ENCODE results near the gene UPF2. TPM values are rescaled to one million over a fixed set of nuclear protein-coding genes. Genes with fewer than 3 reads are reported as not detected.

Gene UPF2
- total and polyA plus RNA-seq, 2 donors from 2014 or later = 8.4 to 19.4 TPM

DNA sequence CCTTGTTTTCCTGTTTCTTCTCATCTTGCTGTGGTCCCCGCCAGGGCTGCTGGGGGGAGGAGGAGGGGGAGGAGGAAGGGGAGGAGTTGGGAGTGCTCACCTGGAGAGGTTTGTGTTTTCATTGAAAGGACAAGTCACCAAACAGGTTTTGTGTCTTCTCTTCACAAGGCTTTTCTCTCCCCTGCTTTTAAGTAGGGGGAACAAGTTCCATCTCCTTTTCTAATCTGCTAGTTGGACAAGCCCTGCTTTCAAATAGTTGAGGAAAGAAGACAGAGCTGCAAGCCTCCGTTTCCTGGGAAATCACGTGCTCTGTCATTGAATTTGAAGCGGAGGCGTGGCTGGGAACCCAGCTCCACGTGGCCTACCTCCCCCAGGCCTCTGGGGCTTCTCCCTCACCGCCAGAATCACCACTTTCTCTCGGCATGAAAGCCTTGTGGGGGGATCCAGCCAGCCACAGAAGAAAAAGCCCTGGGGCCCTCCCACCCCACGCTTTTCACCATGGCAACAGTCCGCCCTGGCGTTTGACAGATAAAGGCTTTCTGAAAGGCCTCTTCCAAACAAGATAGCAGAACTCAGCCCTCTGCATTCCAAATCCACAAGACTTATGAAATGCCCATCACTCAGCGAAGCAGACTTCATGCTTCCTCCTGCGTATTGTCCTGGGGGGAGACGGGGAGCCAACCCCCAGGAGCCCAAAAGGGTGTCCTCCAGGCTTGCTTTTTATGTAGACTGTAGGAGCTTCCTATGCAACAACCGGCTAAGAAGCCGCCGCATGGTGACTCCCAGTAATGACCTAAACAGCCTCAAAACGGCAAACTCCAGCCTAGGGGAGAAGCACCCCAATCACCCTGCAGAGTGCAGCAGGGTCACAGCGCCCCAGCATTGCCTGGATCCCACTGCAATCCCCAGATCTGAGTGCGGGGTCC, 167.8 kb downstream of the UPF2 start:
- Histone ChIP-seq H3K4me1 (ENCODE audit: control insufficient read depth in 2 of 3, insufficient read depth in 2 of 3, low read depth in 1 of 3, low read length in 3 of 3) (peaks cover 3 to 26% (median 24%) of the 10 kb centered on the region in 3 donors), H3K4me3 (ENCODE audit: low read length in 3 of 3) (no peak overlapping the region), H3K27ac (ENCODE audit: low read depth in 2 of 2, low read length in 2 of 2) (peak overlapping the region; percentile 77 to 90), H3K9me3 (ENCODE audit: control insufficient read depth in 2 of 3, insufficient read depth in 1 of 3, low read length in 3 of 3) (no peaks in the 10 kb centered on the region), H3K9ac (ENCODE audit: low read length in 3 of 3) (peak overlapping the region in 1 of 3 donors; percentile 56), H3K27me3 (ENCODE audit: control insufficient read depth, insufficient read depth, low read length) (no peaks in the 10 kb centered on the region), H3K36me3 (ENCODE audit: control insufficient read depth in 2 of 3, insufficient read depth in 3 of 3, low read length in 3 of 3) (no peaks in the 10 kb centered on the region)
- peak in 4 of 5 donors; percentile 87 to 92 (median 90) for DNase-seq
- FAIRE-seq = no peak
- intact Hi-C loops (cut with DNase I) = no loop called here
- TF ChIP-seq CTCF (IDR thresholded peaks at IDR 0.05; ENCODE audit: borderline replicate concordance, extremely low read depth, insufficient read depth) = no peak

- intact Hi-C loops (cut with DNase I) = no loop called here
- peak overlapping the region in 1 of 2 donors; percentile 18 for H3K27ac ChIP-seq (ENCODE audit: low read depth in 2 of 2, low read length in 2 of 2)
- H3K9ac ChIP-seq (ENCODE audit: low read length in 3 of 3) = no peak overlapping the region
- no peaks in the 10 kb centered on the region for H3K9me3 ChIP-seq (ENCODE audit: control insufficient read depth in 2 of 3, insufficient read depth in 1 of 3, low read length in 3 of 3)
- FAIRE-seq = no peak
- TF ChIP-seq CTCF (IDR thresholded peaks at IDR 0.05; ENCODE audit: borderline replicate concordance, extremely low read depth, insufficient read depth) = no peak
- peaks cover 3 to 21% (median 21%) of the 10 kb centered on the region in 3 donors for H3K4me1 ChIP-seq (ENCODE audit: control insufficient read depth in 2 of 3, insufficient read depth in 2 of 3, low read depth in 1 of 3, low read length in 3 of 3)
- peak in 1 of 5 donors; percentile 32 for DNase-seq
- H3K36me3 ChIP-seq (ENCODE audit: control insufficient read depth in 2 of 3, insufficient read depth in 3 of 3, low read length in 3 of 3) = no peaks in the 10 kb centered on the region
- H3K4me3 ChIP-seq (ENCODE audit: low read length in 3 of 3) = no peak overlapping the region
- peaks cover 3% of the 10 kb centered on the region for H3K27me3 ChIP-seq (ENCODE audit: control insufficient read depth, insufficient read depth, low read length)
Measured at GRCh38 chr10:11871466-11871865, 171.1 kb downstream of the UPF2 start.

GRCh38 chr10:11870900-11871400, 171.7 kb downstream of the UPF2 start:
- no peaks in the 10 kb centered on the region for H3K36me3 ChIP-seq (ENCODE audit: control insufficient read depth in 2 of 3, insufficient read depth in 3 of 3, low read length in 3 of 3)
- peaks cover under 1 to 17% (median 17%) of the 10 kb centered on the region in 3 donors for H3K4me1 ChIP-seq (ENCODE audit: control insufficient read depth in 2 of 3, insufficient read depth in 2 of 3, low read depth in 1 of 3, low read length in 3 of 3)
- no peak overlapping the region for H3K9ac ChIP-seq (ENCODE audit: low read length in 3 of 3)
- FAIRE-seq = no peak
- peak overlapping the region in 1 of 2 donors; percentile 18 for H3K27ac ChIP-seq (ENCODE audit: low read depth in 2 of 2, low read length in 2 of 2)
- no peak overlapping the region for H3K4me3 ChIP-seq (ENCODE audit: low read length in 3 of 3)
- H3K9me3 ChIP-seq (ENCODE audit: control insufficient read depth in 2 of 3, insufficient read depth in 1 of 3, low read length in 3 of 3) = no peaks in the 10 kb centered on the region
- H3K27me3 ChIP-seq (ENCODE audit: control insufficient read depth, insufficient read depth, low read length) = peaks cover 3% of the 10 kb centered on the region
- DNase-seq = no peak
- intact Hi-C loops (cut with DNase I) = no loop called here
- no peak for TF ChIP-seq CTCF (IDR thresholded peaks at IDR 0.05; ENCODE audit: borderline replicate concordance, extremely low read depth, insufficient read depth)
